ENCODE data around the gene PCDHGC5.

Gene PCDHGC5

DNA sequence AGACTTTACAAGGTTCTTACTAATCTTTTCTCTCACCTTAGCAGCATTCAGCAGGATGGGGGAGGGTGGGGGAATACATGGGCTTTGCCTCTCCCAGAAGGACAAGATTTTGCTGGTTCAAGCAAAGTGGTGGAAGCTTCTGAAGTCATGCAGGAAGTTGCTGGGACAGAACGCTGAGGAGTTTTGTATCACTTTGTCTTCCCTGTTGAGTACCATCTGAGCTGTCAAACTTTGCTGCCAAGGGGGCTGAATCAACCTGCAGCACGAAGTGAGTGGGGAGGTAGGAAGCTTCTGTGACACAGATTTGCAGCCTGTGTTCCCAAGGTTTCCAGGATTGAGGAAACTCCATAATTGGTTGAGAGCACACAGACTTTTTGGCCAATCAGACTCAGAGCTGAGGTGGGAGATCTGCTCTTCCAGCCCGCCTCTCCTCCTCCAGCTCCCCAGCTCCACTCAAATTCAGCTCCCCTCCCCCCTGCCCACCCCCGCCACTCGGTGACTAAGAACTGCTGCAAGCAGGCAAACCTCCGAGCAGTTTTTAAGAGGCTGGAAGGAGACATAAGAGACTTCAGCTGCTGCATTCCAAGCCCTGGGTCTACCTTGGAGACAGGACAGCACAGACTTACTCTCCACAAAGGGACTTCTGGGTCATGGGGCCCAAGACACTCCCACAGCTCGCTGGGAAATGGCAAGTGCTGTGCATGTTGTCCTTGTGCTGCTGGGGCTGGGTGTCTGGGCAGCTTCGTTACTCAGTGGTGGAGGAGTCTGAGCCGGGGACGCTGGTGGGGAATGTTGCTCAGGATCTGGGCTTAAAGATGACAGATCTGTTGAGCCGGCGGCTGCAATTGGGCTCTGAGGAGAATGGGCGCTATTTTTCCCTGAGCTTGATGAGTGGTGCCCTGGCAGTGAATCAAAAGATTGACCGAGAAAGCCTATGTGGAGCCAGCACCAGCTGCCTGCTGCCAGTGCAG lies at the start of gene PCDHGC5:
Gene PCDHGC5, plus strand, starts transcription at position 491 of the 971 bp plus-strand sequence. Its CDS starts 160 bp downstream, at position 651.
- no peak within 1 kb of the TSS for H3K4me3 Mint-ChIP-seq
- peaks cover 18% of the 10 kb centered on the region in 2 donors for H3K4me1 Mint-ChIP-seq
- no peak within 1 kb of the TSS for H3K27ac Mint-ChIP-seq
- ATAC-seq (replicated peaks) (no peak), DNase-seq (no peak)
- H3K36me3 Mint-ChIP-seq: peaks cover 0 to 7% of the 10 kb centered on the region in 2 donors
- peaks cover 70 to 83% of the 10 kb centered on the region in 2 donors for H3K27me3 Mint-ChIP-seq
- H3K9me3 Mint-ChIP-seq: no peaks in the 10 kb centered on the region

DNA sequence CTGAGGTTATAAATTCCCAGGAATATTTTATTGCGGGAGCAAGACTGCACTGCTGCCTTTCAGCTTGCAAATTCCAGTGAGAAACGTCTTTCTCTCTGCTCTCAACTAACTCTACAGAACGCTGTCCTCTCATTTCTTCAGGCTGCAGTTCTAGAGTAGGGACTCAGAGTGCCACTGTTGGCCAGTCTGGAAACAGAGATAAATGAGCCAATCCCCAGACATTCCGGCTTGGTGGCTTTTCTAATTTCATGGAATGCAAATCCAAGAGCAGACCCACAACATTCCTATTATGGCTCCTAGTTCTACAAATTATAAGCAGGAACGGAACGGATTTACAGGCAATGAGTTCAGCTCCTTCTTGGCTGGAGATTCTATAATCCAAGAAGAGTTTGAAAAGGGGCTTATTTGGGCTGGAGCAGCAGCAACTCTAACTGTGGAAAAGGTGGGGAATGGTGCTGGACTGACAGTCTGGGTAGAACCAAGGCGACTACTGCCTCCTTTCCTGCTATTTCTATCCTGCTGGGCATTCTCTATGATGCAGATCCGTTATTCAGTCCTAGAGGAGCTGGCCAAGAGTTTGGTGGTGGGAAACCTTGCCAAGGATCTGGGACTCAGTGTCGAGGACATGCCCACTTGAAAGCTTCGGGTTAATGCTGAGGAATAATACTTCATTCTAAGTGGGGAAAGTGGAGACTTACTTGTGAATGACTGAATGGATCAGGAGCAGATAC lies 49.3 kb upstream of the PCDHGC5 start:
- no peaks in the 10 kb centered on the region for H3K4me1 Mint-ChIP-seq
- peaks cover 4 to 8% of the 10 kb centered on the region in 2 donors for H3K9me3 Mint-ChIP-seq
- H3K36me3 Mint-ChIP-seq: peaks cover 2 to 3% of the 10 kb centered on the region in 2 donors
- H3K27ac Mint-ChIP-seq: no peak overlapping the region
- no peak overlapping the region for H3K4me3 Mint-ChIP-seq
- peaks cover 8 to 38% of the 10 kb centered on the region in 2 donors for H3K27me3 Mint-ChIP-seq
- no peak for DNase-seq
- ATAC-seq (replicated peaks): no peak

DNA sequence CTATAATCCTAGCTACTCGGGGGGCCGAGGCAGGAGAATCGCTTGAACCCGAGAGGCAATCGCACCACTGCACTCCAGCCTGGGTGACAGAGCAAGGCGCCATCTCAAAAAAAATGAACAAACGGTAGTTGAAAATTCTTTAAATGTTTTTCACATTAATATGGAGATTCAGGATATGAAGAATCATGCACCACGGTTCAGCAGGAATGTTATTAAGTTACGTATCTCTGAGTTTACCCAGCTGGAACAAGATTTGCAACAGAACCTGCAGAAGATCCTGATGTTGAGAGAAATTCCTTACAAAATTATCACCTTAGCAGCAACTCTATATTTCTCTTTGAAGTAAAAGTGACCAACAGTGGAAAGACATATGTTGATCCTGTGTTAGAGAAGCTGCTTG lies 48.5 kb upstream of the PCDHGC5 start:
- ATAC-seq (replicated peaks): no peak
- no peak for DNase-seq
- peaks cover 5 to 34% of the 10 kb centered on the region in 2 donors for H3K27me3 Mint-ChIP-seq
- H3K27ac Mint-ChIP-seq: no peak overlapping the region
- H3K36me3 Mint-ChIP-seq: peaks cover 2 to 3% of the 10 kb centered on the region in 2 donors
- peaks cover 4% of the 10 kb centered on the region in 2 donors for H3K9me3 Mint-ChIP-seq
- no peak overlapping the region for H3K4me3 Mint-ChIP-seq
- H3K4me1 Mint-ChIP-seq: no peaks in the 10 kb centered on the region

DNA sequence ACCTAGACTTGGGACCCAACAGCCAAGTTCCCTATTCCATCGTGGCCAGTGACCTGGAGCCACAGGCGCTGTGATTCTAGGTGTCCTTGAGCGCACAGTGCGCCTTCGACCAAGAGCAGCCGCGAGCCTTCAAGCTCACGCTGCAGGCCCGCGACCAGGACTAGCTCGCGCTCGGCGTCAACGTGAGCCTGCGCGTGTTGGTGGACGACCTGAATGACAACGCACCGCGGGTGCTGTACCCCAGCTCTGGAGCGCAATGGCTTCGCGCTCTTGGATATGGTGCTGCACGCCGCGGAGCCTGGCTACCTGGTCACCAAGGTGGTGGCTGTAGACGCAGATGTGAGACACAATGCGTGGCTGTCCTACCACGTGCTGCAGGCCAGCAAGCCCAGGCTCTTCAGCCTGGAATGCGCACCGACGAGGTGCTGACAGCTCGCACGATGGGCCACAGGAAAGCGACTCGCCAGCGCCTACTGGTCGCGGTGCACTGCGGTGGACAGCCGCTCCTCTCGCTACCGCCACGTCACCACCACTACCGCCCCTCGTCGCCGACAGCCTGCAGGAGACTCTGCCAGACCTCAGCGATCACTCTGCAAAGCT lies 47.2 kb upstream of the PCDHGC5 start:
- Mint-ChIP-seq H3K4me3 (no peak overlapping the region), H3K36me3 (peaks cover 2 to 3% of the 10 kb centered on the region in 2 donors), H3K9me3 (peaks cover 4% of the 10 kb centered on the region in 2 donors), H3K27me3 (peaks cover 13 to 39% of the 10 kb centered on the region in 2 donors), H3K27ac (no peak overlapping the region), H3K4me1 (no peaks in the 10 kb centered on the region)
- ATAC-seq (replicated peaks) (no peak), DNase-seq (no peak)

DNA sequence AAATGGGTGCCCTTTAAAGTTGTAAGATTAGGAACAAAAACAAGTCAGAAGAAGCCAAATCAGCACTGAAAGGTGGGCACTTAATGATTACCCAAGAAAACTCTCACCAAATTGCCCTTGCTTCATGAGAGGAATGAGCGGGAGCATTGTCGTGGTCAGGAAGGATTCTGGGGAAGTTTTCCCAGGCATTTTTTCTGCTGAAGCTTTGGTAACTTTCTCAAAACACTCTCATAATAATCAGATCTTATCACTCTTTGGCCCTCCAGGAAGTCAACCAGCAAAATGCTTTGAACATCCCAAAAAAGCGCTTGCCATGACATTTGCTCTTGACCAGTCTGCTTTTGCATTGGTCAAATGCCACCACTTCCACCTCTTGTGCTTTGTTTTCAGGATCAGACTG lies 23.5 kb upstream of the PCDHGC5 start:
- peaks cover 8 to 20% of the 10 kb centered on the region in 2 donors for H3K27me3 Mint-ChIP-seq
- H3K9me3 Mint-ChIP-seq: peaks cover 0 to 2% of the 10 kb centered on the region in 2 donors
- no peaks in the 10 kb centered on the region for H3K36me3 Mint-ChIP-seq
- H3K27ac Mint-ChIP-seq: no peak overlapping the region
- DNase-seq: no peak
- no peak for ATAC-seq (replicated peaks)
- H3K4me1 Mint-ChIP-seq: no peaks in the 10 kb centered on the region
- no peak overlapping the region for H3K4me3 Mint-ChIP-seq

DNA sequence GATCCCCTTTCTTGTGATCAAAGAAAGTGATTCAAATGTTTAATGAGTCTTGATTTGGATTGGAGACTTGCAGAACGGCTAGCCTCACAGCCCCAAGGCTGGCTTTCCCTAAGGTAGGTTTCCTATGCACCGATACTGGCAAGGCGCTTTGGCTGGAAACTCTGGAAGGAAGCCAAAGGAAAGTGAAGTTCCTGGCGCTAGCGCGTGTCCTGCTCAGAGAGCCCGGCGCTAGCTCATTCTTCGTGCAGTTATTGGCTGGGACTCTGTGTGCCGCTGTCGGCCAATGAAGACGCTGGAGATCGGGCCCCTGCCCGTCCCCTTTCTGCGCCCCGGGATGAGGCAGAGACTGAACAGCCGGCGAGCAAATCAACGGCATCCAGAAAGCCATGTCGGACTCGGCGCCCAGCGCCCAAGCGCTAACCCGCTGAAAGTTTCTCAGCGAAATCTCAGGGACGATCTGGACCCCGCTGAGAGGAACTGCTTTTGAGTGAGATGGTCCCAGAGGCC lies 13.2 kb upstream of the PCDHGC5 start, which contains the start of gene PCDHGC3:
Gene PCDHGC3, plus strand, starts transcription at position 342 of the 507 bp plus-strand sequence. Its CDS starts 151 bp downstream, at position 493.
- peak; percentile 91 to 95 for ATAC-seq (replicated peaks)
- peak; percentile 40 for DNase-seq
- Mint-ChIP-seq H3K27me3 (peaks cover 50 to 69% of the 10 kb centered on the region in 2 donors), H3K4me3 (peak within 1 kb of the TSS; percentile 82 to 94), H3K4me1 (peaks cover 18 to 29% of the 10 kb centered on the region in 2 donors), H3K36me3 (peaks cover 0 to 5% of the 10 kb centered on the region in 2 donors), H3K9me3 (no peaks in the 10 kb centered on the region), H3K27ac (peak within 1 kb of the TSS; percentile 88)

DNA sequence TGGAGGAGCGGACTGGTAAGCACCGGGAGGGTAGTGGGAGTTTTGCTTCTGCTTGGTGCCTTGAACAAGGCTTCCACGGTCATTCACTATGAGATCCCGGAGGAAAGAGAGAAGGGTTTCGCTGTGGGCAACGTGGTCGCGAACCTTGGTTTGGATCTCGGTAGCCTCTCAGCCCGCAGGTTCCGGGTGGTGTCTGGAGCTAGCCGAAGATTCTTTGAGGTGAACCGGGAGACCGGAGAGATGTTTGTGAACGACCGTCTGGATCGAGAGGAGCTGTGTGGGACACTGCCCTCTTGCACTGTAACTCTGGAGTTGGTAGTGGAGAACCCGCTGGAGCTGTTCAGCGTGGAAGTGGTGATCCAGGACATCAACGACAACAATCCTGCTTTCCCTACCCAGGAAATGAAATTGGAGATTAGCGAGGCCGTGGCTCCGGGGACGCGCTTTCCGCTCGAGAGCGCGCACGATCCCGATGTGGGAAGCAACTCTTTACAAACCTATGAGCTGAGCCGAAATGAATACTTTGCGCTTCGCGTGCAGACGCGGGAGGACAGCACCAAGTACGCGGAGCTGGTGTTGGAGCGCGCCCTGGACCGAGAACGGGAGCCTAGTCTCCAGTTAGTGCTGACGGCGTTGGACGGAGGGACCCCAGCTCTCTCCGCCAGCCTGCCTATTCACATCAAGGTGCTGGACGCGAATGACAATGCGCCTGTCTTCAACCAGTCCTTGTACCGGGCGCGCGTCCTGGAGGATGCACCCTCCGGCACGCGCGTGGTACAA lies 12.6 kb upstream of the PCDHGC5 start:
- Mint-ChIP-seq H3K27ac (peak overlapping the region; percentile 88), H3K36me3 (peaks cover 0 to 5% of the 10 kb centered on the region in 2 donors), H3K9me3 (no peaks in the 10 kb centered on the region), H3K4me3 (peak overlapping the region; percentile 82 to 94), H3K27me3 (peaks cover 55 to 73% of the 10 kb centered on the region in 2 donors), H3K4me1 (peaks cover 18 to 29% of the 10 kb centered on the region in 2 donors)
- peak; percentile 19 to 45 for ATAC-seq (replicated peaks)
- DNase-seq: no peak

DNA sequence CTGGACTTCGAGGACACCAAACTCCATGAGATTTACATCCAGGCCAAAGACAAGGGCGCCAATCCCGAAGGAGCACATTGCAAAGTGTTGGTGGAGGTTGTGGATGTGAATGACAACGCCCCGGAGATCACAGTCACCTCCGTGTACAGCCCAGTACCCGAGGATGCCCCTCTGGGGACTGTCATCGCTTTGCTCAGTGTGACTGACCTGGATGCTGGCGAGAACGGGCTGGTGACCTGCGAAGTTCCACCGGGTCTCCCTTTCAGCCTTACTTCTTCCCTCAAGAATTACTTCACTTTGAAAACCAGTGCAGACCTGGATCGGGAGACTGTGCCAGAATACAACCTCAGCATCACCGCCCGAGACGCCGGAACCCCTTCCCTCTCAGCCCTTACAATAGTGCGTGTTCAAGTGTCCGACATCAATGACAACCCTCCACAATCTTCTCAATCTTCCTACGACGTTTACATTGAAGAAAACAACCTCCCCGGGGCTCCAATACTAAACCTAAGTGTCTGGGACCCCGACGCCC lies 11.8 kb upstream of the PCDHGC5 start:
- ATAC-seq (replicated peaks) (no peak), DNase-seq (no peak)
- Mint-ChIP-seq H3K27me3 (peaks cover 55 to 75% of the 10 kb centered on the region in 2 donors), H3K36me3 (peaks cover 0 to 5% of the 10 kb centered on the region in 2 donors), H3K4me3 (peak overlapping the region; percentile 82 to 94), H3K27ac (no peak overlapping the region), H3K4me1 (peaks cover 18 to 29% of the 10 kb centered on the region in 2 donors), H3K9me3 (no peaks in the 10 kb centered on the region)

DNA sequence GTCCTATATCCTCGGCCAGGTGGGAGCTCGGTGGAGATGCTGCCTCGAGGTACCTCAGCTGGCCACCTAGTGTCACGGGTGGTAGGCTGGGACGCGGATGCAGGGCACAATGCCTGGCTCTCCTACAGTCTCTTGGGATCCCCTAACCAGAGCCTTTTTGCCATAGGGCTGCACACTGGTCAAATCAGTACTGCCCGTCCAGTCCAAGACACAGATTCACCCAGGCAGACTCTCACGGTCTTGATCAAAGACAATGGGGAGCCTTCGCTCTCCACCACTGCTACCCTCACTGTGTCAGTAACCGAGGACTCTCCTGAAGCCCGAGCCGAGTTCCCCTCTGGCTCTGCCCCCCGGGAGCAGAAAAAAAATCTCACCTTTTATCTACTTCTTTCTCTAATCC lies 11.1 kb upstream of the PCDHGC5 start:
- Mint-ChIP-seq H3K27ac (no peak overlapping the region), H3K9me3 (no peaks in the 10 kb centered on the region), H3K4me1 (peaks cover 18 to 29% of the 10 kb centered on the region in 2 donors), H3K4me3 (no peak overlapping the region), H3K27me3 (peaks cover 60 to 82% of the 10 kb centered on the region in 2 donors), H3K36me3 (peaks cover 0 to 5% of the 10 kb centered on the region in 2 donors)
- no peak for ATAC-seq (replicated peaks)
- no peak for DNase-seq

DNA sequence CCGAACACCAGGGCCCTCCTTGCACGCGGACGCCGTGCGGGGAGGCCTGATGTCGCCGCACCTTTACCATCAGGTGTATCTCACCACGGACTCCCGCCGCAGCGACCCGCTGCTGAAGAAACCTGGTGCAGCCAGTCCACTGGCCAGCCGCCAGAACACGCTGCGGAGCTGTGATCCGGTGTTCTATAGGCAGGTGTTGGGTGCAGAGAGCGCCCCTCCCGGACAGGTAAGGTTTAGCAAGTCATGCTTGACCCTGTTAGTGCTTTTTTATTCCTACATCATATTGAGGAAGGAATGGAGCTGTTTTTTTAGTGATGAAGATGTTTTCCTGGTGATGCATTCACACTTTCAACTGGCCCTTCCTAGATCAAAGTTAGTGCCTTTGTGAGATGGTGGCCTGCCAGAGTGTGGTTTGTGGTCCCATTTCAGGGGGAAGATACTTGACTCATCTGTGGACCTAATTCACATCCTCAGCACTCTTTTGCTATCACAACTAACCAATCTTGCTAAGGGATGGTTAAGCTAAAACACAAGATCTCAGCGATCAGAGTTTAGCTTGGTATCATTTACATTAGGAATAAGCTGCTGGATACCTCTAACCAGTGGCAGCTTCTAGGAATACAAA lies 10.4 kb upstream of the PCDHGC5 start:
- Mint-ChIP-seq H3K27me3 (peaks cover 66 to 85% of the 10 kb centered on the region in 2 donors), H3K36me3 (peaks cover 0 to 5% of the 10 kb centered on the region in 2 donors), H3K4me1 (peaks cover 18 to 29% of the 10 kb centered on the region in 2 donors), H3K27ac (no peak overlapping the region), H3K9me3 (no peaks in the 10 kb centered on the region), H3K4me3 (no peak overlapping the region)
- DNase-seq (no peak), ATAC-seq (replicated peaks) (no peak)

DNA sequence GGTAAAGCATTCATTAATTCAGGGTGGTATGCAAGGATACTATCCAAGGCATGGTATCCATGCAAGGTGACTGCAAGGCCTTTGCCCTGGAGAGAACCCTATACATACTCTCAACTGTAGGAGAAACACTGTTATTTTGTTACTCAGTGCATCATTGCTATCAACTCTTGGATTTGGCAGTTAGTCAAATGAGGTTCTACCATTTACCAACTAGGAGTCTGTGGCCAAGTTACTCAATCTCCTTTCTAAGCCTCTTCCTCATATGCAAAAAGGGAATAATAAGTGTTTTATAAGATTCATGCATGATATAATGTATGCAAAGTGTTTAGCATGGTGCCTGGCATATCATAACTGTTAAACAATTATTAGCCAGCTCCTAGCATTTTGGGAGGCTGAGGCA lies 9.1 kb upstream of the PCDHGC5 start:
- DNase-seq: no peak
- Mint-ChIP-seq H3K27me3 (peaks cover 76 to 85% of the 10 kb centered on the region in 2 donors), H3K9me3 (no peaks in the 10 kb centered on the region), H3K4me3 (no peak overlapping the region), H3K27ac (no peak overlapping the region), H3K4me1 (peaks cover 23 to 35% of the 10 kb centered on the region in 2 donors), H3K36me3 (peaks cover 0 to 5% of the 10 kb centered on the region in 2 donors)
- no peak for ATAC-seq (replicated peaks)

DNA sequence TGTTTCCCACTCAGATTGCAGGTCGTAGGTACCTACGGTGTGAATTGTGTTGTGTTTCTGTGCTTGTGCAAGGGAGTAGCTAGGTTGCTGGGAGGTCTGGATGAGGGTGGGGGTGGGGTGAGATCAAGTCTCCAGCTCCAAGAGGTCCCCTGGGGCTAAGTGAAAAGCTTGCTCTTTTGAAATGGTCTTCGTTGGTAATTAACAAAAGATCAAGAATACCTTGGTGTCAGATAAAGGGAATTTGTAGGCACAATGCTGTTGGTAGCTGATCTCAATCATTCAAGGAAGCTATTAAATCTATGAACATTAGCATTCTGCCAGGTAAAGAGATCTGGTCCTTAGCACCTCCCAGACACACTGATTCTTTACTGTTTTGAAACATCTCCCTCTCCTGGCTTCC lies 5.0 kb upstream of the PCDHGC5 start:
- no peak for ATAC-seq (replicated peaks)

DNA sequence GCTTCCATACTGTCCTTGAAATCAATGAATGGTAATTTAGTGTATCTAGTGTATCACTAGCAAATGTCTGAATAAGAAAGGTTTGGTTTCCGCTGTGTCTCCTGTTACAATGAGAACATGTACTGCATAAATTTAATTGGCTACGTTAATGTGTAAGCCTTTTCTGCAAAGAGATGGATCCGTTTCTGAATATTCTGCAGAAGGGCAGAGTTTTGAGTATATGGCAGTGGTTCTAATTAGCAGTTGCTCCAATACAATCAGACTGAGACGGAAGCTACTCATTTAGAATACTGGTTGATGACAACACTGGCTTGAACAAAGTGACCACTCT lies 4.6 kb upstream of the PCDHGC5 start:
- Mint-ChIP-seq H3K4me1 (peaks cover 8 to 11% of the 10 kb centered on the region in 2 donors), H3K4me3 (no peak overlapping the region), H3K27me3 (peaks cover 77 to 84% of the 10 kb centered on the region in 2 donors), H3K9me3 (no peaks in the 10 kb centered on the region), H3K36me3 (no peaks in the 10 kb centered on the region), H3K27ac (no peak overlapping the region)
- DNase-seq (no peak), ATAC-seq (replicated peaks) (no peak)

More for the DNA sequence above, 5.0 kb upstream of the PCDHGC5 start:
- H3K36me3 Mint-ChIP-seq: no peaks in the 10 kb centered on the region
- H3K4me1 Mint-ChIP-seq: peaks cover 8 to 11% of the 10 kb centered on the region in 2 donors
- no peak overlapping the region for H3K27ac Mint-ChIP-seq
- no peak for DNase-seq
- H3K9me3 Mint-ChIP-seq: no peaks in the 10 kb centered on the region
- H3K4me3 Mint-ChIP-seq: no peak overlapping the region
- H3K27me3 Mint-ChIP-seq: peaks cover 74 to 81% of the 10 kb centered on the region in 2 donors

Data from stimulated activated naive B cell treated with anti-CD40 and anti-IgM and Interleukin-4, amounts not matched to agents 10 μg/mL and 1 μg/mL and 100 μg/mL, for 72 hours (primary cell).